K562 (cell line): ENCODE data around the gene ZFY. TPM values are rescaled to one million over a fixed set of nuclear protein-coding genes. Genes with fewer than 3 reads are reported as not detected.

Source experiments
- ATAC-seq: fragments of 200-7000 bp; cut with Tn5 transposase; 3 replicates; pipeline ENCODE4 v1.9.1; 2020; ENCODE audit warnings: moderate library complexity
- BruUV-seq: library from RNA; stranded (reverse); fragments of 400-500 nt; replicated peaks from 2 replicates; lab custom pipeline; 2021; lab: Mats Ljungman, UMichigan
- CTCF ChIA-PET: fragments of 300-600 bp; formaldehyde crosslinking; extraction: SDS; loops from one replicate; lab custom pipeline; 2021; ENCODE audit warnings: low intra/inter-chr PET ratio; lab: Yijun Ruan, JAX
- POLR2A ChIA-PET: fragments of 300-600, 350-650 bp; sonication (Branson Sonifier 250); formaldehyde crosslinking; extraction: SDS; loops from one replicate; lab custom pipeline; 2021; ENCODE audit warnings: antibody characterized with exemption, inconsistent platforms; lab: Yijun Ruan, JAX
- DNase-seq, 4 experiments: peaks; one replicate each; pipeline versions ENCODE4 v3.0.0 to v3.0.0-alpha.2; 2011 to 2018; ENCODE audit warnings: low spot score in 3 of 4, mixed read lengths in 3 of 4; ENCODE audit errors: extremely low read depth in 1 of 4
- FAIRE-seq: peaks from 2 replicates; lab custom pipeline; 2011; peaks lifted over from hg19 to GRCh38; lab: Jason Lieb, UNC
- H2AFZ ChIP-seq: 2 replicates; pipeline ENCODE4 v1.6.0; 2011; ENCODE audit warnings: low read depth, low read length, control low read depth, inconsistent platforms
- H3K27ac ChIP-seq: fragments of 200-600 bp; 3 replicates; pipeline ENCODE4 v1.8.0; 2011; ENCODE audit warnings: low read depth, mild to moderate bottlenecking, control low read depth, inconsistent platforms, low read length, moderate library complexity, mixed read lengths; ENCODE audit errors: extremely low read depth
- H3K27me3 ChIP-seq, 2 experiments: fragments of 300-600 bp in 1 of 2; 2 replicates in 1 of 2; 3 replicates in 1 of 2; pipeline versions ENCODE4 v1.6.0 to v1.8.0; 2011; ENCODE audit warnings: inconsistent platforms in 2 of 2, low read length in 2 of 2, mild to moderate bottlenecking in 1 of 2, mixed read lengths in 1 of 2, moderate library complexity in 1 of 2; ENCODE audit not compliant: control insufficient read depth in 2 of 2, insufficient read depth in 2 of 2
- H3K36me3 ChIP-seq: fragments of 300-600 bp; 3 replicates; pipeline ENCODE4 v1.8.0; 2011; ENCODE audit warnings: mild to moderate bottlenecking, low read length, inconsistent platforms; ENCODE audit not compliant: control insufficient read depth, insufficient read depth
- H3K4me1 ChIP-seq, 2 experiments: fragments of 200-600 bp in 1 of 2; replicated peaks in 1 of 2; 2 replicates in 1 of 2; 3 replicates in 1 of 2; pipeline versions ENCODE4 v1.5.1 to v1.8.0; 2011; ENCODE audit warnings: inconsistent platforms in 2 of 2, low read length in 2 of 2, mild to moderate bottlenecking in 1 of 2, mixed read lengths in 1 of 2, moderate library complexity in 1 of 2; ENCODE audit not compliant: control insufficient read depth in 2 of 2, insufficient read depth in 2 of 2
- H3K4me2 ChIP-seq: 2 replicates; pipeline ENCODE4 v1.6.1; 2011; ENCODE audit warnings: low read length, control low read depth, inconsistent platforms, mixed read lengths; ENCODE audit not compliant: insufficient read depth
- H3K4me3 ChIP-seq: fragments of 200-600 bp; sonication (generic), shearing (Covaris generic); 2 replicates; pipeline ENCODE4 v1.5.1; 2016; ENCODE audit warnings: control low read depth, inconsistent platforms
- H3K79me2 ChIP-seq: fragments of 200-600 bp; 3 replicates; pipeline ENCODE4 v1.8.0; 2011; ENCODE audit warnings: low read length, inconsistent platforms; ENCODE audit not compliant: control insufficient read depth, insufficient read depth
- H3K9ac ChIP-seq, 2 experiments: 2 replicates each; pipeline versions ENCODE4 v1.6.0 to v1.6.1; 2011; ENCODE audit warnings: low read depth in 2 of 2, low read length in 2 of 2, control low read depth in 1 of 2, inconsistent platforms in 1 of 2, mild to moderate bottlenecking in 1 of 2, mixed read lengths in 1 of 2; ENCODE audit not compliant: insufficient read depth in 1 of 2
- H3K9me1 ChIP-seq: one replicate; pipeline ENCODE4 v1.6.0; 2011; ENCODE audit warnings: inconsistent platforms, mild to moderate bottlenecking, low read length, moderate library complexity; ENCODE audit not compliant: control insufficient read depth, insufficient read depth
- H3K9me3 ChIP-seq: replicated peaks from 2 replicates; pipeline ENCODE4 v1.5.1; 2011; ENCODE audit warnings: low read depth, low read length, inconsistent platforms; ENCODE audit not compliant: control insufficient read depth, insufficient read depth
- H4K20me1 ChIP-seq: replicated peaks from 2 replicates; pipeline ENCODE4 v1.6.1; 2011; ENCODE audit warnings: low read length, inconsistent platforms, mixed read lengths; ENCODE audit not compliant: control insufficient read depth, insufficient read depth
- KDM2B ChIP-seq: fragments of 250-450 bp; sonication (Bioruptor Pico); IDR thresholded peaks from 2 replicates; pipeline ENCODE4 v1.8.0; 2021; ENCODE audit warnings: mild to moderate bottlenecking, moderate library complexity
- NFE2L1 ChIP-seq: fragments of 450-650 bp; IDR thresholded peaks from 2 replicates; pipeline ENCODE4 v1.6.1; 2016; ENCODE audit warnings: missing genetic modification characterization, low read depth, mild to moderate bottlenecking, missing compliant biosample characterization, moderate library complexity, borderline replicate concordance
- NONO ChIP-seq, 2 experiments: fragments of 200-400 bp in 1 of 2; fragments of 450-650 bp in 1 of 2; formaldehyde crosslinking in 1 of 2; IDR thresholded peaks; 2 replicates each; pipeline ENCODE4 v1.6.1; 2017; ENCODE audit warnings: low read depth in 2 of 2, mild to moderate bottlenecking in 2 of 2, moderate library complexity in 2 of 2, low read length in 1 of 2
- SAFB ChIP-seq: fragments of 200-400 bp; formaldehyde crosslinking; IDR thresholded peaks from 2 replicates; pipeline ENCODE4 v1.6.1; 2017; ENCODE audit warnings: low read depth, low read length, borderline replicate concordance
- TCF7L2 ChIP-seq: fragments of 150-350 bp; IDR thresholded peaks from 2 replicates; pipeline ENCODE4 v1.6.1; 2016; ENCODE audit warnings: low read depth, mild to moderate bottlenecking, low read length, moderate library complexity
- ZNF445 ChIP-seq: fragments of 250-450 bp; sonication (Bioruptor Pico); IDR thresholded peaks from 2 replicates; pipeline ENCODE4 v1.4.0; 2020; ENCODE audit warnings: low read depth, mild to moderate bottlenecking, moderate library complexity
- WGBS: fragments of 100-300 bp; shearing (Covaris generic); methylation state at CpG from one replicate; pipeline ENCODE4 v1.1.6; 2016; ENCODE audit warnings: low coverage, mixed read lengths; ENCODE audit not compliant: insufficient coverage; ENCODE audit errors: missing lambda C conversion rate; 5-methylcytosine and 5-hydroxymethylcytosine counted together
- in situ Hi-C: fragments of 300-500 bp; cut with MboI; formaldehyde crosslinking; loops from 4 replicates; pipeline ENCODE4 v1.15.0; 2018; ENCODE audit warnings: inconsistent platforms, mixed read lengths
- intact Hi-C: fragments of 100-400 bp; cut with micrococcal nuclease; formaldehyde crosslinking; loops from 2 replicates; pipeline ENCODE4 v1.14.2; 2022
- polyA plus RNA-seq, 8 experiments: library from polyadenylated mRNA; depleted of rRNA in 4 of 8; stranded (reverse) in 5 of 8; unstranded in 3 of 8; fragments of >200 nt; fragmentation: Nextera tagmentation in 2 of 8; fragmentation: Illumina TruSeq in 1 of 8; extraction: Ambion mirVana in 2 of 8; extraction: Trizol in 1 of 8; gene quantifications; 2 replicates each; pipeline versions ENCODE4 v1.2.1 to v1.2.3, GENCODE V29; 2011 to 2014; ENCODE audit warnings: inconsistent platforms in 1 of 8, missing spikeins in 1 of 8
- total RNA-seq, 7 experiments: library from RNA; depleted of rRNA in 6 of 7; stranded (reverse); fragments of >200 nt in 6 of 7; fragmentation: Illumina TruSeq in 2 of 7; extraction: Trizol in 2 of 7; gene quantifications; 2 replicates each; pipeline versions ENCODE4 v1.2.1 to v1.2.3, GENCODE V29; 2011 to 2021; ENCODE audit warnings: low replicate concordance in 1 of 7
- TF ChIP-seq, protein P1 (sequence below): fragments of 450-650 bp; IDR thresholded peaks from 2 replicates; pipeline ENCODE4 v1.6.1; 2016; ENCODE audit warnings: mild to moderate bottlenecking, moderate library complexity

The ZFY gene
- total and polyA plus RNA-seq, 9 of the 15 experiments (the other 6 are each of a cell fraction or from before 2014, with no cell fraction given): not detected

DNA sequence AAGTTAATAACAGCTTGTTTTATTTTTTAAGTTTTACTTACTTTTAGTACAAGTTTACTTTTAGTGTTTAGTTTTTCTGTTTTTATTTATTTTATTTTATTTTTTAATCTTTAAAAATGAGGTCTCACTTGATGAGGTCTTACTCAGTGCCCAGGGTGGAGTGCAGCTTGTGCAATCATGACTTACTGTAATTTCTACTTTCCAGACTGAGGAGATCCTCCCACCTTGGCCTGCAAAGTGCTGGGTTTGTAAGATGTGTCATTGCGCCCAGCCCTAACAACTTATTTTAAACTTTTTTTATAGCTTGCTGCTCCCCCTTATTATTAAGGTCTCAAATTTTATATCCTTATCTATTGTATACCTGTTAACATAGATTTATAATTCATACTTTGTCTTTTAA is 41.7 kb upstream of the ZFY start:
- TF ChIP-seq TCF7L2: no peak
- no peak for TF ChIP-seq NONO (IDR thresholded peaks at IDR 0.05; ENCODE audit: low read depth in 2 of 2, low read length in 1 of 2)
- TF ChIP-seq, protein P1, sequence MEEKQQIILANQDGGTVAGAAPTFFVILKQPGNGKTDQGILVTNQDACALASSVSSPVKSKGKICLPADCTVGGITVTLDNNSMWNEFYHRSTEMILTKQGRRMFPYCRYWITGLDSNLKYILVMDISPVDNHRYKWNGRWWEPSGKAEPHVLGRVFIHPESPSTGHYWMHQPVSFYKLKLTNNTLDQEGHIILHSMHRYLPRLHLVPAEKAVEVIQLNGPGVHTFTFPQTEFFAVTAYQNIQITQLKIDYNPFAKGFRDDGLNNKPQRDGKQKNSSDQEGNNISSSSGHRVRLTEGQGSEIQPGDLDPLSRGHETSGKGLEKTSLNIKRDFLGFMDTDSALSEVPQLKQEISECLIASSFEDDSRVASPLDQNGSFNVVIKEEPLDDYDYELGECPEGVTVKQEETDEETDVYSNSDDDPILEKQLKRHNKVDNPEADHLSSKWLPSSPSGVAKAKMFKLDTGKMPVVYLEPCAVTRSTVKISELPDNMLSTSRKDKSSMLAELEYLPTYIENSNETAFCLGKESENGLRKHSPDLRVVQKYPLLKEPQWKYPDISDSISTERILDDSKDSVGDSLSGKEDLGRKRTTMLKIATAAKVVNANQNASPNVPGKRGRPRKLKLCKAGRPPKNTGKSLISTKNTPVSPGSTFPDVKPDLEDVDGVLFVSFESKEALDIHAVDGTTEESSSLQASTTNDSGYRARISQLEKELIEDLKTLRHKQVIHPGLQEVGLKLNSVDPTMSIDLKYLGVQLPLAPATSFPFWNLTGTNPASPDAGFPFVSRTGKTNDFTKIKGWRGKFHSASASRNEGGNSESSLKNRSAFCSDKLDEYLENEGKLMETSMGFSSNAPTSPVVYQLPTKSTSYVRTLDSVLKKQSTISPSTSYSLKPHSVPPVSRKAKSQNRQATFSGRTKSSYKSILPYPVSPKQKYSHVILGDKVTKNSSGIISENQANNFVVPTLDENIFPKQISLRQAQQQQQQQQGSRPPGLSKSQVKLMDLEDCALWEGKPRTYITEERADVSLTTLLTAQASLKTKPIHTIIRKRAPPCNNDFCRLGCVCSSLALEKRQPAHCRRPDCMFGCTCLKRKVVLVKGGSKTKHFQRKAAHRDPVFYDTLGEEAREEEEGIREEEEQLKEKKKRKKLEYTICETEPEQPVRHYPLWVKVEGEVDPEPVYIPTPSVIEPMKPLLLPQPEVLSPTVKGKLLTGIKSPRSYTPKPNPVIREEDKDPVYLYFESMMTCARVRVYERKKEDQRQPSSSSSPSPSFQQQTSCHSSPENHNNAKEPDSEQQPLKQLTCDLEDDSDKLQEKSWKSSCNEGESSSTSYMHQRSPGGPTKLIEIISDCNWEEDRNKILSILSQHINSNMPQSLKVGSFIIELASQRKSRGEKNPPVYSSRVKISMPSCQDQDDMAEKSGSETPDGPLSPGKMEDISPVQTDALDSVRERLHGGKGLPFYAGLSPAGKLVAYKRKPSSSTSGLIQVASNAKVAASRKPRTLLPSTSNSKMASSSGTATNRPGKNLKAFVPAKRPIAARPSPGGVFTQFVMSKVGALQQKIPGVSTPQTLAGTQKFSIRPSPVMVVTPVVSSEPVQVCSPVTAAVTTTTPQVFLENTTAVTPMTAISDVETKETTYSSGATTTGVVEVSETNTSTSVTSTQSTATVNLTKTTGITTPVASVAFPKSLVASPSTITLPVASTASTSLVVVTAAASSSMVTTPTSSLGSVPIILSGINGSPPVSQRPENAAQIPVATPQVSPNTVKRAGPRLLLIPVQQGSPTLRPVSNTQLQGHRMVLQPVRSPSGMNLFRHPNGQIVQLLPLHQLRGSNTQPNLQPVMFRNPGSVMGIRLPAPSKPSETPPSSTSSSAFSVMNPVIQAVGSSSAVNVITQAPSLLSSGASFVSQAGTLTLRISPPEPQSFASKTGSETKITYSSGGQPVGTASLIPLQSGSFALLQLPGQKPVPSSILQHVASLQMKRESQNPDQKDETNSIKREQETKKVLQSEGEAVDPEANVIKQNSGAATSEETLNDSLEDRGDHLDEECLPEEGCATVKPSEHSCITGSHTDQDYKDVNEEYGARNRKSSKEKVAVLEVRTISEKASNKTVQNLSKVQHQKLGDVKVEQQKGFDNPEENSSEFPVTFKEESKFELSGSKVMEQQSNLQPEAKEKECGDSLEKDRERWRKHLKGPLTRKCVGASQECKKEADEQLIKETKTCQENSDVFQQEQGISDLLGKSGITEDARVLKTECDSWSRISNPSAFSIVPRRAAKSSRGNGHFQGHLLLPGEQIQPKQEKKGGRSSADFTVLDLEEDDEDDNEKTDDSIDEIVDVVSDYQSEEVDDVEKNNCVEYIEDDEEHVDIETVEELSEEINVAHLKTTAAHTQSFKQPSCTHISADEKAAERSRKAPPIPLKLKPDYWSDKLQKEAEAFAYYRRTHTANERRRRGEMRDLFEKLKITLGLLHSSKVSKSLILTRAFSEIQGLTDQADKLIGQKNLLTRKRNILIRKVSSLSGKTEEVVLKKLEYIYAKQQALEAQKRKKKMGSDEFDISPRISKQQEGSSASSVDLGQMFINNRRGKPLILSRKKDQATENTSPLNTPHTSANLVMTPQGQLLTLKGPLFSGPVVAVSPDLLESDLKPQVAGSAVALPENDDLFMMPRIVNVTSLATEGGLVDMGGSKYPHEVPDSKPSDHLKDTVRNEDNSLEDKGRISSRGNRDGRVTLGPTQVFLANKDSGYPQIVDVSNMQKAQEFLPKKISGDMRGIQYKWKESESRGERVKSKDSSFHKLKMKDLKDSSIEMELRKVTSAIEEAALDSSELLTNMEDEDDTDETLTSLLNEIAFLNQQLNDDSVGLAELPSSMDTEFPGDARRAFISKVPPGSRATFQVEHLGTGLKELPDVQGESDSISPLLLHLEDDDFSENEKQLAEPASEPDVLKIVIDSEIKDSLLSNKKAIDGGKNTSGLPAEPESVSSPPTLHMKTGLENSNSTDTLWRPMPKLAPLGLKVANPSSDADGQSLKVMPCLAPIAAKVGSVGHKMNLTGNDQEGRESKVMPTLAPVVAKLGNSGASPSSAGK: no peak
- no peak for TF ChIP-seq SAFB
- no peak for TF ChIP-seq ZNF445
- TF ChIP-seq NFE2L1 (tag): no peak
- no peak for TF ChIP-seq KDM2B (CRISPR knock-in tag)
- FAIRE-seq: no peak
- ChIA-PET CTCF (no interaction called here), POLR2A (no interaction called here)
- no CpG with 5 or more reads among the region's 1 CpG for WGBS
- Histone ChIP-seq H3K4me2 (no peak overlapping the region), H3K27ac (no peak overlapping the region), H3K9me1 (no peaks in the 10 kb centered on the region), H3K79me2 (no peaks in the 10 kb centered on the region), H3K9ac (no peak overlapping the region), H2AFZ (no peak overlapping the region), H4K20me1 (no peaks in the 10 kb centered on the region), H3K36me3 (no peaks in the 10 kb centered on the region), H3K9me3 (no peaks in the 10 kb centered on the region), H3K27me3 (no peaks in the 10 kb centered on the region), H3K4me3 (no peak overlapping the region), H3K4me1 (no peaks in the 10 kb centered on the region)
- no peak for ATAC-seq
- no peak for DNase-seq
- no TSS peak for BruUV-seq
- in situ Hi-C loops: no loop called here
- intact Hi-C loops: no loop called here
